ENCODE results near the gene JSRP1.

Gene JSRP1

GRCh38 chr19:2278459-2279158 is 22.4 kb upstream of the JSRP1 start:
- intact Hi-C loops (cut with DNase I; ENCODE audit: low total_unique reads) = no loop called here
- Histone ChIP-seq H3K4me3 (no peak overlapping the region), H3K4me1 (peaks cover 0 to 38% (median 24%) of the 10 kb centered on the region in 4 donors), H3K27me3 (no peaks in the 10 kb centered on the region), H3K27ac (no peak overlapping the region), H3K36me3 (peaks cover 0 to 28% (median 27%) of the 10 kb centered on the region in 3 donors), H3K9me3 (no peaks in the 10 kb centered on the region)
- TF ChIP-seq CTCF (IDR thresholded peaks at IDR 0.05) = no peak
- no peak for DNase-seq

GRCh38 chr19:2277138-2277537 is 20.9 kb upstream of the JSRP1 start:
- no peaks in the 10 kb centered on the region for H3K27me3 ChIP-seq
- H3K36me3 ChIP-seq = peaks cover 7 to 41% (median 37%) of the 10 kb centered on the region in 3 donors
- no peak overlapping the region for H3K4me3 ChIP-seq
- H3K27ac ChIP-seq = no peak overlapping the region
- no peaks in the 10 kb centered on the region for H3K9me3 ChIP-seq
- intact Hi-C loops (cut with DNase I; ENCODE audit: low total_unique reads) = no loop called here
- TF ChIP-seq CTCF (IDR thresholded peaks at IDR 0.05) = no peak
- DNase-seq = no peak
- H3K4me1 ChIP-seq = peaks cover 0 to 49% (median 36%) of the 10 kb centered on the region in 4 donors

DNA sequence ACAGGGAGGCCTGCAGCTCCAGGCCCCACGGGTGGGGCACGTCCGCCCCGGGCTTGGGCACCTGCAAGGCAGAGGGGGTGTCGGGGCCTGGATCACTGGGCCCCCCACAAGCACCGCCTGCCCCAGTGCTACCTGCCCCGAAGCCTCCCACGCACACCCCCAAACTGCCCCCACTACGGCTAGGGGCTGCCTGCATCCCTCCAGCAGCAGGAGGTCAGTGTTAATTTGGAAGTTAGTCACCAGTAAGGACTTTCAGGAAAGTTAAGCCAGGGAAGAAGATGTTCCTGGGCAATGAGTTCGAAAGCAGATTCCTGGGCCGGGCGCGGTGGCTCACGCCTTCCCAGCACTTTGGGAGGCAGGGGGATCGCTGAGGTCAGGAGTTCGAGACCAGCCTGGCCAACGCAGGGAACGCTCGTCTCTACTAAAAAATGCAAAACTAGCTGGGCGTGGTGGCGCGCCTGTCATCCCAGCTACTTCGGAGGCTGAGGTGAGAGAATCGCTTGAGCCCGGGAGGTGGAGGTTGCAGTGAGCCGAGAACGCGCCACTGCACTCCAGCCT is 20.3 kb upstream of the JSRP1 start:
- peaks cover 13 to 47% (median 44%) of the 10 kb centered on the region in 3 donors for H3K36me3 ChIP-seq
- H3K4me3 ChIP-seq = no peak overlapping the region
- intact Hi-C loops (cut with DNase I; ENCODE audit: low total_unique reads) = no loop called here
- H3K9me3 ChIP-seq = no peaks in the 10 kb centered on the region
- DNase-seq = no peak
- H3K27ac ChIP-seq = no peak overlapping the region
- peaks cover 0 to 49% (median 38%) of the 10 kb centered on the region in 4 donors for H3K4me1 ChIP-seq
- no peaks in the 10 kb centered on the region for H3K27me3 ChIP-seq
- TF ChIP-seq CTCF (IDR thresholded peaks at IDR 0.05) = no peak

DNA sequence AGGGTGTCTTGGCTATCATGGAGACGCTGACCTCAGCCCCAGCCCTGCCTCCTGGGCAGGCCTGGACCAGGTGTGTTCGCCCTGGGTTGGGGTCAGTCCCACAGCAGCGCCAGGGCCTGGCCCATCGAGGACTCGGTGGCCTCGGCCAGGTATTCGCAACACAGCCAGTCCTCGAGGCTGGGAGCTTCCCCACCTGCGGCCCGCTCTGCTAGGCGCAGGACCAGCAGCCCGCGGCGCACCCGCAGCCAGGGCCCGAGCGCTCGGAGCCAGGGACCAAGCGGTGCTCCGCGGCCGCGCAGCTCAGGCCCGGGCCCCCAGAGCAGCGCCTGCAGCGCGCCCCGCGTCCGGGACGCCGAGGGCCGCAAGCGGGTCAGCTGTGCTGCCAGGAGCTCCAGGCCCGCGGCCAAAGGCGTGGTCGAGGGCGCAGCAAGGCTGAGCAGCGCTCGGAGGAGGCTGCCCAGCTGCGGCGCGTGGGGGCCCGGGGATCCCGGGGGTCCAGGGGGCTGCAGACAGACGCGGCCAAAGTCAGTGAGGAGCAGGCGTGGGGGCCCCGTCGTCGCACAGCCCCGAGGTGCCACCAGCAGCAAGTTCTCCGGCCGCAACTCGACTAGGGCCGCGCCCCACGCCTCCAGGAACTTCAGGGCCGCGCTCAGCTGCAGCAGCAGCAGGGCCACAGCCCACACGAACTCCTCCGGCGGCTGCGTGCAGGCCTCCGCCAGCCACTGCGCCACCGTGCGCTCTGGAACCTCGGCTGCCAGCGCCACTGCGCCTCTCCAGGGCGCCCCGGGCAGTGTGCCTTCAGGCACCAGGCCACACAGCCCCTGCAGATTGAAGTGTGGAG is 19.6 kb upstream of the JSRP1 start:
- Histone ChIP-seq H3K36me3 (peaks cover 13 to 51% (median 51%) of the 10 kb centered on the region in 3 donors), H3K4me3 (no peak overlapping the region), H3K9me3 (no peaks in the 10 kb centered on the region), H3K27me3 (no peaks in the 10 kb centered on the region), H3K27ac (peak overlapping the region in 1 of 2 donors; percentile 24), H3K4me1 (peaks cover 0 to 54% (median 43%) of the 10 kb centered on the region in 4 donors)
- intact Hi-C loops (cut with DNase I; ENCODE audit: low total_unique reads) = no loop called here
- TF ChIP-seq CTCF (IDR thresholded peaks at IDR 0.05) = no peak
- DNase-seq = no peak

GRCh38 chr19:2274931-2275535 is 18.8 kb upstream of the JSRP1 start:
- Histone ChIP-seq H3K9me3 (no peaks in the 10 kb centered on the region), H3K4me1 (peaks cover 0 to 51% (median 43%) of the 10 kb centered on the region in 4 donors), H3K27me3 (no peaks in the 10 kb centered on the region), H3K36me3 (peaks cover 13 to 51% (median 48%) of the 10 kb centered on the region in 3 donors), H3K27ac (peak overlapping the region in 1 of 2 donors; percentile 24), H3K4me3 (no peak overlapping the region)
- peak; percentile 21 to 43 for TF ChIP-seq CTCF (IDR thresholded peaks at IDR 0.05)
- intact Hi-C loops (cut with DNase I; ENCODE audit: low total_unique reads) = loop anchor here (5.0 kb wide), 2 partner anchors 38 to 123 kb away; partner anchors contain the start of genes AP3D1, PLEKHJ1 and SF3A2
- DNase-seq = peak in 1 of 2 donors; percentile 59

Measured in tibial artery (tissue), 4 donors.